LHCN-M2 (cell line): Measurements from ENCODE around the gene ELF1. TPM values are rescaled to one million over a fixed set of nuclear protein-coding genes. Genes with fewer than 3 reads are reported as not detected.
A peak's percentile ranks its signal among the peaks of the same experiment; 100 is the strongest.
"Not testable (repeated sequence)": the region's sequence is repeated elsewhere in the genome, so short reads cannot be mapped to it uniquely, and the experiment has no call there.

Source experiments
- DNase-seq: peaks from one replicate; pipeline ENCODE4 v3.0.0-alpha.2; 2012; ENCODE audit warnings: low read depth
- total RNA-seq: library from RNA; depleted of rRNA; stranded (reverse); fragments of >200 nt; gene quantifications from 2 replicates; pipeline ENCODE4 v1.2.3, GENCODE V29; 2014

Gene ELF1
- total RNA-seq, 1 experiment from 2014 or later: 34.3 TPM

DNA sequence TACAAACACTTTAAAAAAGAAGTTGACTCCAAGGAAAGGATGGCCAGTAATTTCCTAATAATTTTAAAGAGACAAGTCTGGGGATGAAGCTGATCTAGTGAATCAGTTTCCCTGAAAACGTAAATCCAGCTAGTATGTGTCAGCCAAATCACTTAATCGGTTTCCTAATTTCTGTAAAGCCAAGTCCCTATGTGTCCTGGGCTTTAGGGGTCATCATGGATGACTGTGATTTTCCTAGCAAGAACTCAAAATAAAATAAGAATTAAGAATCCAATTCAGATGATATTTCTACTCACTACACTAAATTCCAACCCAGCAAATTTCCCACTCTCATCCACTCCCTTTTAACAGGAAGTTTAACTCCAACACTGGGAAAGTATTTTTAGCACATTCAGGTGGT lies 35.9 kb downstream of the ELF1 start:
- DNase-seq: no peak

GRCh38 chr13:40982772-40983171 lies 36.3 kb downstream of the ELF1 start:
- peak; percentile 25 for DNase-seq

DNA sequence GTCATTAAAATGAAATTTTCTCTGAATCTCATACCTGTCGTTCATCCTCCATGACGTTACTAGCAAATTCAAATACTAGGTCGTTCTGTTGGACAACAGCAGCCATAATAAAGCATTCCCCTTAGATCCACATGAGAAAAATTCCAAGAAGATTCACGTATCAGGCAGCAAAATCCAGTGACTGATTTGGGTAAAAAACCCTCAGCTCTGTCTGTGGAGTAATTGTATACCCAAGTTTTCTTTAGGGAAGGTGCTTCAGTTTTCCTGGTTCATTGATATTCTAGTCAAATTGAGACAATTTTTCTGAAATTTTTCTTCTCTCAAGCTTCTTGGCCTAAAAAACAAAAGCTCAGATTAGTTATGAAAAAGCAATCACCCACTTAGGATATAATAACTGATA lies 37.2 kb downstream of the ELF1 start:
- DNase-seq: no peak

DNA sequence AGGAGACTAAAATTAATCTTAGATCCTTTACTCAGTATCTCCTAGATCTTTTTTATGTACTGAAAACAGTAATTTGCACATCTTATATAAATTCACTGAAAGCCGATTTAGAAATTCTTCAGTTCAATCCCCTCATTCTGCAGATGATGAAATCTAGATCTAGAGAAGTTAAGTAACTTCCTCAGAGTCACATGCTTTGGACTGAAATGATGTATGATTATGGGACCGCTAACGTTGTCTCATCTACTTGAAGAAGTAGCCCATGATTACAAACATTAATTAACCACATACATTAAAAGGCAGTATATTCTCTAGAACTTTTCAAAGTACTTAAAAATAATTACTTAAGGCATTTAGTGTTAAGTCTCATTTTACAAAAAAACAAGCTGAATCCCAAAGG lies 37.8 kb downstream of the ELF1 start:
- no peak for DNase-seq

- DNase-seq: no peak
These were observed 38.7 kb downstream of the ELF1 start for GRCh38 chr13:40980461-40980860.

- DNase-seq: no peak
These were observed 39.9 kb downstream of the ELF1 start for GRCh38 chr13:40979232-40979631.

DNA sequence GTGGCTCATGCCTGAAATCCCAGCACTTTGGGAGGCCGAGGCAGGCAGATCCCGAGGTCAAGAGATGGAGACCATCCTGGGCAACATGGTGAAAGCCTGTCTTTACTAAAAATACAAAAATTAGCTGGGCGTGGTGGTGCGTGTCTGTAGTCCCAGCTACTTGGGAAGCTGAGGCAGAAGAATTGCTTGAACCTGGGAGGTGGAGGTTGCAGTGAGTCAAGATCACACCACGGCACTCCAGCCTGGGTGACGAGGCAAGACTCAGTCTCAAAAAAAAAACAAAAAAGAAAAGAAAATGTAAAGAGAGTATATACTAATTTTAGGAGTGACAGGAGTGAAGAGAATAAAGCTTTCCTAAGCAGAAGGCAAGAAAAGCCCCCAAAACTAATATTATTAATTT lies 41.0 kb downstream of the ELF1 start:
- DNase-seq: not testable (repeated sequence)

- DNase-seq: peak; percentile 46
These were observed 43.7 kb downstream of the ELF1 start for GRCh38 chr13:40975441-40975840.

- DNase-seq: peak; percentile 50
These were observed 44.4 kb downstream of the ELF1 start for GRCh38 chr13:40974460-40975407.

DNA sequence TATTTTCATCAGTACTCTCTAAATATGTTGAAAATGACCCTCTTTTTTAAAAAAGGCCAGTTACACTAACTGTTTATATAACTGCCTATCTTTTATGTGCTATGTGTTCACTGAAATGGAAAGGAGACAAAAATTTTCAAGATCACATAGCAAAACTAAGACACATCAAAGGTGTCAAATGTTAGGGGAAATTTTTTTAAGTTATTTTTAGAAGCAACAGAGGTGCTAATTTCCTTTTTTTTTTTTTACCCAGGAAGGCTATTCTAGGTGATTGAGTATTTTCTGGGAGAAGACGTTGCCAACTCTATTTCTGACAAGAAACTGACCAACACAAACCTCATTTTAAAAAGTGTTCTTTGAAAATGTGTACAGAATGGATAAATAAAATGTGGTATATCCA lies 45.7 kb downstream of the ELF1 start:
- DNase-seq: no peak

DNA sequence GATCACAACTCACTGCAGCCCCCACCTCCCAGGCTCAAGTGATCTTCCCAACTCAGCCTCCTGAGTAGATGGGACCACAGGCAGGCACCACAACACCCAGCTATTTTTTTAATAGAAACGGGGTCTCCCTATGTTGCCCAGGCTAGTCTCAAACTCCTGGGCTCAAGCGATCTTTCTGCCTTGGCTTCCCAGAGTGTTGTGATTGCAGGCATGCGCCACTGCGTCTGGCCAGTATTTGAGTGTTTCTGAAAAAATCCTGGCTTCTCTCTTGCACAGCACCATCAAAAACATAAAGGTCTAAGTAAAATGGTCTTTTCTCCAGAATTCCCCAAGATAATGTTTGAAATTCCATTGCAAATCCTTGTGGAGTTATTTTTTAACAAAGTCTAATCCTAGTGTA lies 47.8 kb downstream of the ELF1 start:
- DNase-seq: no peak

DNA sequence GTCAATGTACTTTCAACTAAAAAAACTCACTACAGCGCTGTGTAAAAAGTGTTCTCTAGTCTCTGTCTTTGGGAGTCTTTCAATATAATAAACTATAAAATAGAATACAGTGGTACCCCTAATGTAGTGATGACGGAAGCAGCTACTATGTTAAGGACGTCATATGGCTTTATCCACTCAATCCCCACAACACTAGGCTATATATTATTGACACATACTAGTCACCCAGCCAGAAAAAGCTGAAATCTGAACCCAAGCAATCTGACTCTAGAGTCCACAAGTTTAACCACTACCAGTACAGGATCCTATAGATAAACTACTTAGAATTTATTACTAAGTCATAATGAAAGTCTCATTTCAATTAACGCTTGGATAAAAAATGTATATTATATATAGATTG lies 48.3 kb downstream of the ELF1 start:
- no peak for DNase-seq

- no peak for DNase-seq
These were observed 49.8 kb downstream of the ELF1 start for GRCh38 chr13:40969169-40969901.

- no peak for DNase-seq
These were observed 50.6 kb downstream of the ELF1 start for GRCh38 chr13:40968416-40969000.

- no peak for DNase-seq
These were observed 52.8 kb downstream of the ELF1 start for GRCh38 chr13:40966298-40966697.

DNA sequence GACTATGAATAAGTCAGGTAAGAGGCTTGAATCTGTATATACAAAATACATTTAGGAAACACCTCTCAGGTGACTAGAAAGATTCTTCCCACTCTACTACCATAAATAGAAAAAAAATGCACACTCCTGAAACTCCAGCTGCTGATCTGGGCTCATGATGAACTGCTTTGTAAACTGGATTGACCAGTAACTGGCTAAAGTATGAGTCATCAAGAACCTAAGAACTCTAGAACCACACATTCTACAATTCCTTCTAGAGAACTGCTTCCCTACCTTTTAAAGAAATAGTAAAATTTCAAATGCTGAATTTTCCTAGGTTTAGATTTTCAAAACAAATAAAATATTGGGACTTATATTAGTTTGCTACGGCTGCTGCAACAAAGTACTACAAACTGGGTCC lies 55.2 kb downstream of the ELF1 start:
- DNase-seq: peak; percentile 67

DNA sequence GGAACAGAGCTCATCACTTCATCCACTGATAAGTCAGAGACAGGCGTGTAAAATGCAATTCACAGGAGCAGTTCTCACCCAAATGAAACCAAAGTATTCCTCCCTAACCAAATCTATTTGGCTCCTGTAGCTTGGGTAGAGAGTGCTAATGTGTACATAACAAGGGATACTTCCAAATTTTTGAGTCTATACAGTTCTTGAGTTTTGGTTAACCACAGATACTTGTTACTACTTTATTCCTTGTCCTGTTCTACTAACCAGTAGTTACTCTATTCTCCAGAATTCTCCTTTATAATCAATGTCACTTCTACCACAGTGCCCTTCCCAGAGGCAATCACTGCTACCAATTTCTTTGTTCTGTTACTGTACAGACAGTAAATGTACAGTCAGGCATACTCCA lies 57.3 kb downstream of the ELF1 start:
- DNase-seq: no peak

GRCh38 chr13:40961214-40961613 lies 57.9 kb downstream of the ELF1 start:
- DNase-seq: no peak

GRCh38 chr13:40960716-40961115 lies 58.4 kb downstream of the ELF1 start:
- no peak for DNase-seq

DNA sequence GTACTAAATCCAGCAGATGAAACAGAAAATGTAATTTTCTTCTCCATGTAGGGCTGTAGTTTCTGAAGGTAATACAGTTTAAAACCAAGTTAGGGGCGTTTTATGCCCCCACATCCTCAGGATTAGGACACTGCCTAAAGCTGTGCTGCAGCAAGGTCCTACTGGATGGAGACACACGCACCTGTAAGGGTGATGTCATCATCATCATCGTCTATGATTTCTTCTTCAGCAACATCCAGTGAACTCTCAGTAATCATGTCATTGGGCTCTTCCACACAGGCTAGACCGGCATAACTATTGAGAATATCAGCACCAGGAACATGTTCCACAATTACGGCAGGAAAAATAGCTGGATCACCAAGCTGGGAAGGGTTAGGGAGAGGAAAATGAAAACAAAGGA lies 60.5 kb downstream of the ELF1 start:
- DNase-seq: no peak

DNA sequence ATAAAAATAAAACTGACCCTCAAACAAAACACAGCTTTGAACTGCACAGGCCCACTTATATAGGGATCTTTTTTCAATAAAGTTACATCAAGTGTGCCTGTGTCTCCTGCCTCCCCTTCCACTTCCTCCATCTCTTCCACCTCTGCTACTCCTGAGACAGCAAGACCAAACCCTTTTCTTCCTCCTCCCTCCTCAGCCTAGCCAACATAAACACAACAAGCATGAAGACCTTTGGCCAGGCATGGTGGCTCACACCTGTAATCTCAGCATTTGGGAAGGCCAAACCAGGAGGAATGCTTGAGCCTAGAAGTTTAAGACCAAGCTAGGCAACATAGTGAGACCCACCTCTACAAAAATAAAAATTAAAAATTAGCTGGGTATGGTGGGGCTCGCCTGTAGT lies 72.6 kb downstream of the ELF1 start:
- no peak for DNase-seq

- no peak for DNase-seq
These were observed 76.0 kb downstream of the ELF1 start for GRCh38 chr13:40943073-40943472.
